Adrenal gland (tissue), 5 donors: ENCODE results near the gene HMCN2.

Experiments
- CTCF ChIP-seq, 6 experiments: fragments of 450-650 bp in 4 of 6; fragments of 200-600 bp in 2 of 6; sonication (generic) in 1 of 6; IDR thresholded peaks; 1 replicate in 5 of 6; 2 replicates in 1 of 6; pipeline versions ENCODE4 v1.5.1 to v1.8.0; 2016 to 2021; ENCODE audit warnings: antibody characterized with exemption in 6 of 6, mild to moderate bottlenecking in 2 of 6, moderate library complexity in 1 of 6
- POLR2A ChIP-seq, 2 donors: fragments of 450-650 bp; IDR thresholded peaks; one replicate each; pipeline ENCODE4 v1.6.1; 2017; ENCODE audit warnings: antibody characterized with exemption in 2 of 2, mild to moderate bottlenecking in 2 of 2, moderate library complexity in 1 of 2
- donor health status: DM: no; HTN: no; CAD: no.

GRCh38 chr9:130294664-130295063, 29.1 kb downstream of the HMCN2 start:
- TF ChIP-seq POLR2A (IDR thresholded peaks at IDR 0.05) (no peak), CTCF (IDR thresholded peaks at IDR 0.05) (no peak)
